Stimulated activated CD4-positive, alpha-beta T cell treated with anti-CD3 and anti-CD28 coated beads, Interleukin-2, amount 100 ng/mL, for 48 hours (primary cell): ENCODE data around the gene CFI.

Source experiments
- DNase-seq, 2 donors: peaks; one replicate each; pipeline ENCODE4 v3.0.0-alpha.2; 2020

CFI gene

DNA sequence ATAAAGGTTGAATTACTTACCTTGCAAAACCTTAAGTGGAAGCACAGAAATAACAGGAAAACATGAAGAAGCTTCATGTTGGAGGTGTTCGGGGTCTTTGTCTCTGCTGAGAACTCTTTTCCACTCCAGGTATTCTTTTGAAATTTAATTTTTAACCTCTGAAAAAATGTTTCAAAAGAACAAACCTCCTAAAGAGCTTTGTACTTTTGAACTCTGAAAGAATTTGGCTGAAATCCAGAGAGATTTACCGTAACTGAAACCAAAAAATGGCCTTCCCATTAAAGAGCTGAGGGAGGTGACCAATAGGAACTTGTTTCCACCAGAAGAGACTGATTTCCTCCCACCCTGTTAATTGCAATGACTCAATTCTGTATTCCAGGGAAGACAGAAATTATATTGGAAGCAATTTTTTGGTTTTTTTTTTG, at the start of gene CFI:
CFI (minus strand) TSS at position 105 of the 425 bp plus-strand sequence; CDS start at position 77, 28 bp downstream.
- DNase-seq, result no peak

DNA sequence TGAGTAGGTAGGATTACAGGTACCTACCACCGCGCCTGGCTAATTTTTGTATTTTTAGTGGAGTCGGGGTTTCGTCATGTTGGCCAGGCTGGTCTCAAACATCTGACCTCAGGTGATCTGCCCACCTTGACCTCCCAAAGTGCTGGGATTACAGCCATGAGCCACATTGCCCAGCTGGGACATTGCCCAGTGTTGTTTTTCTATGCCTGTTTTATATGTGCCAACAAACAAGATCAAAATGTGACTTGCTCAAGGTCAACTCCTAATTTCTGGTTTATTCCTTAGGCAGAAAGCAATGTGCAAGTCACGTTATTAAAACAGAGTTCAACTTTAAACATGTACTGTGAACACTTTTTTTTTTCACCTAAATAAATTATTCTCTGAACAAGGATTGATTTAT, 48.8 kb upstream of the CFI start:
- DNase-seq, result no peak

DNA sequence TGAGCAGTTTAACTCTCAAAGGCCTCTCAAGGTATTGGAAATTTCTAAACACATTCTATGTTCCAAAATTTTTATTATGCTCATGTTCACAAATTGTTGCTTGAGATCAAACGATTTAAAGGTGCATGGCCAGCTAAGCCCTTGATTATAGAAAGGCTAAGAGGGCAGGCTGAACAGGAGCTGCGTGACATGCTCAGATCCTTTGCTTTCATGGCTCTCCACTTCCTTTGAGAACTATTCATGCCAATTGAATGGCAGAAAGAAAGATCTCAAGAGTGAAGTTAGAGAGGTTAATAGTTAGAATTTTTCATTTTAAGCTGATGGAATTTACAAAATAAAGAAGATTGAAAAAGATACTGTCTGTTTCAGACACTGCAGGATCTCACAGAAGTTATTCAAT, 46.7 kb upstream of the CFI start:
- no peak for DNase-seq

DNA sequence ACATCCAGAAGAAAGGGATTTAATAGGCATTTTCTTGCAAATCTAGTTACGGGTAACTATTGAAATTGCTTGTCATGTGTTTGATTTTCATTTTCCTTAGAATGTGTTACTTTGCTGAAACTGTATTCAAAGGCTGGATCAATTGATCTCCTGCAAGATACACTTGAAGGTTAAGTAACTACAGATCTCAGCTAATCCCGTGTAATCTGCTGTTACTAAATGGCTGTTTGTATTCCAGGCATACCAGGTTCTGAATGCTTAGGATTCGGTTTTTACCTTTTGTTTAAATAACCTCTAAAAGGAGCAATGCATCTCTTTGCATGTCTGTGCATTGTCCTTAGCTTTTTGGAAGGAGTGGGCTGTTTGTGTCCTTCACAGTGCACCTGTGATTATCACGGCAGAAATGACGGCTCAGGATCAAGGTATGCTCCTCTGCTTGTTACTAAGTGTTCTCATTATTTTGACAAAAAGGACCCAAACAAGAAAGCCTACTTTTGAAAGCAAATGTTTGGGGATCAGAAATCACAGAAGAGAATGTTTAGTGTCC, 46.2 kb upstream of the CFI start, which contains the start of gene LRIT3:
LRIT3 (plus strand) TSS at position 212 of the 547 bp plus-strand sequence; CDS start at position 307, 95 bp downstream.
- DNase-seq, result no peak

DNA sequence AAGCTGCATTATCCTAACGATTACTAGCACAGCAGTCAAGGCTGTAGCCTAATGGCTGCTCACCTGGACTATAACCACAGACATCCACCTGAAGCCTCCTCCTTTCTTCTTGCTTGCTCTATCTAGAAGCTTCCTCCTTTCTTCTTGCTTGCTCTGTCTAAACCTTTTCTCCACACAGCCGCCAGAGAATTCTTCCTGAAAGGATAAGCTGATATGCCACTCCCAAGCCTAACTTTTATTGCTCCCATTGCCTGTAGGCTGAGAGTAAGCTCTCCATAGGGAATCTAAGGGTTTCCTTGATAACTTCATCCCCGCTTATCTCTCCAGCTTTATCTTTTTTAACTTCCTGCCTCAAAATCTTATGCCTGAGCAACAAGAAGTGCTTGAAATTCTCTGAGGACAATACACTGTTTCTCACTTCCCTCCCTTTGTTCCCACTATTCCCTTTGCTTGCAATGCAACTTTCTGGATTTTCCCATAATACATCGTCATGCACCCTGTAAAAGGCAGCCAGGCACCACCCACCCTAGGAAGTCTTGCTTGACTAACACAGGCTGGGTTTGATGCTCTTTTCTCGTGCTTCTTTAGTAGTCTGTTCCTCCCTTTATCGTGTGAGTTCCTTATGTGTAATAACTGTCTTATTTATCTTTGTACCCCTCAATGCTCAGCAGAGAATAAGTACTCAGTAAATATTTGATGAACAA, 44.7 kb upstream of the CFI start:
- no peak for DNase-seq

DNA sequence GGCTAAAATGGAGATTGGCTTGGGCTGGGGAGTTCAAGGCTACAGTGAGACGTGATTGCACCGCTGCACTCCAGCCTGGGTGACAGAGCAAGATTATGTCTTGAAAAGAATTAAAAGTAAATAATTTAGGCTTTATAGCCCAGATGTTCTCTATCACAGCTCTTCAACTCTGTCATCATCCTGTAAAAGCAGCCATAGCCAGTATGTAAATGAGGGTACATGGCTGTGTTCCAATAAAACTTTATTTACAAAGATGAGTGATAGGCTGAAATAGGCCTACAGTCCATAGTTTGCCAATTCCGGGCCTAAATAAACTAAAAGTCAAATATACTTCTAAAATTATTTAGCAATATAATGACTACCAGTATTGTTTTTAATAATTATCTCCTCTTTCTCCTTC, 35.2 kb upstream of the CFI start:
- DNase-seq, result no peak

DNA sequence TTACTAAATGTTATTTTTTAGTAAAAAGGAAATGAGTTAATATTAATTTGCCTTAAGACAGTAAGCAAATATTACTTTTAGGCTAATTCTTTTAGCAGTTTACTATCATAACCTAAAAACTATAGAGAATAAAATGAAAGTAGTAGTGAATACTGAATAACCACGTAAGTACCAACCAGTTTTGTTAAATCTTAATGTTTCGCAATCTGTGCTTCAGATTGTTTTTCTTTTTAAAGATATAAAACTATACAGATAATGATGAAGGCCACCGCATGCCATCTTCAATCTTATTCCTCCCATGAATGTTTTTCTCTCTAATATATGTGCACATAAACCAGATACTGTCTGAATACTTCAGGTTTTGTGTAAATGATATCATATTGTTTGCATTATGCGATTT, 32.0 kb upstream of the CFI start:
- DNase-seq, result no peak

DNA sequence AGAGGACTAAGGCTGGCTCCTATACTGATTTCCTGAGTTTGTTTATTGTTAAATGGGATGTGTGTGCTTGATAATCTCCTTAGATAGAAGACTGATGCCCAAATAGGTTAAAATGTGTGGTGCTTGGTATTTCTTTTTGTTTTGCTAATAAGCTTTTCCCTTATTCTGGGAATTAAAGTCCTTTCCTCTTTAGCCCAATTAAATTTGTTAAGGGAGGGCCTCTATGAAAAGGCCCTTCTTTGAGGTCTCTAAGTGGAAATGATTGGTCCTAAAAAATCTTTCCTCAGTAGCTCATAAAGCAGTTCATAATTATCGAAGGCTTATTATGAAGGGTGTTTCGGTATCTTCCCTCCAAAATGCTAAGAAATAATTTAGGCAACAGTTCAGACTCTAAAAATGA, 25.9 kb upstream of the CFI start, which contains the start of gene RRH:
RRH (plus strand) TSS at position 301 of the 400 bp plus-strand sequence; CDS start at position 357, 56 bp downstream.
- DNase-seq, result no peak

DNA sequence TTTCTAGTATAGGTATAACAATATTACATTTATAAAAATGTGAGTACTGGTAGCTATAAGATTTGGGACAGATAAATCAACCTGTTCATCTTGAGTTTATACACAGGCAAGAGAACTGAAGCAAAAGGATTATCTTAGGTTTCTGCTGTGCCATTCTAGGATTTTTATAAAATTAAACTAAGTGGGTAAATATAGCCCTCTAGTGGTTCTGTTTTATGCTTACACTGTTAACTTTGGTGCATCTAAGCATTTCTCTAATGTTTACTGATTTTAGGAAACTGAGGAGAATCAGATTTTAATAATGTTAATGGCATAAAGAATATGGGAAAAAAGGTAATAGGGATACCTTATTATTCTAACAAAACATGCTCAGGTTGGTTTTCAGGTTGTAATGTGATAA, 24.9 kb upstream of the CFI start:
- DNase-seq, result no peak

DNA sequence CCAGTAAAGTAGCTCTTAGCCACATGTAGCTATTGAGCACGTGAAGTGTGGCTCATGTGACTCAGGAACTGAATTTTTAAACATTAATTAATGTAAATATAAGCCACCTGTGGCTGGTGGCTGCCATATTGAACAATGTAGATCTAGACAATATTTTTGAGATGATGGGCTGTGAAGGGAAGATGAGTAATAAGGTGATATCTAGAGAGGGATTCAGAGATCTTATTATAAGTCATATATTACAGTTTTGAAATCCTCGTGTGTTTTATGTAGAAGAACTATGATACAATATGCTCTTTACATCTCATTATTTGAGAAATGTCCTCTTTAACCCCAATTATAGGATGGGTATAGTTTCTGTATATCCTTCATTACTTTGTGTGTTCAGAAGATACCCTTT, 19.4 kb upstream of the CFI start:
- DNase-seq, result no peak

DNA sequence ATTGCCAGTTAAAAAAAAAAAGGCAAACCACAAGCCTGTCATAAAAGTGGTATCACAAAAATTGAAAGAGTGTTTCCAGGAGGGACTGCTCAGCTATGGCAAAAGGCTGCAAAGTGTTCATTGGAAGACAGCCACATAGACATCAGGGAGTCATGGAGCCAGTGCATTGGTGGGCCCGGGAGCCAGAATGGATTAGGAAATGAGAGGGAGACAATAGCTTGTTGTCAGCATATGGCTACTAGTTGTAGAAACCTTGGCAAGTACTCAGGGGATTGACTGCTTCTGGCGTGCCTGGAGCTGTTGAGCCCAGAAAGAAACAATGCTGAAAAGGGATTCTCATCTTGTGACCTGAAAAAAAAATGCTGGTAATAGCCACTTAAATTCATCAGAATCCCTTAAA, 18.8 kb upstream of the CFI start:
- DNase-seq, result no peak

DNA sequence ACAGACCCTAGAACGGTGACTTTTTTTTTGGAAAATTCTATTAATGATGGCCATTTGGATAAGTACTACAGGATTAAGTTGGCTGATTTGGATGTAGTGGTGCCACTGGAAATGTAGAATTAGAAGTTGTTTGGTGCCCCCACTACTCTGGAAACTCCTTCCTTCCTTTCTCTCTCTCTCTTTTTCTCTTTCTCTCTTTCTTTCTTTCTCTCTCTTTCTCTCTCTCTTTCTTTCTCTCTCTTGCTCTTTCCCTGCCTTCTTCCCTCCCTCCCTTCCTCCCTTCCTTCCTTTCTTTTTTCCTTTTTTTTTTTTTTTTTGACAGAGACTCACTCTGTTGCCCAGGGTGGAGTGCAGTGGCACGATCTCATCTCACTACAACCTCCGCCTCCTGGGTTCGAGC, 16.5 kb upstream of the CFI start:
- DNase-seq, result no peak

DNA sequence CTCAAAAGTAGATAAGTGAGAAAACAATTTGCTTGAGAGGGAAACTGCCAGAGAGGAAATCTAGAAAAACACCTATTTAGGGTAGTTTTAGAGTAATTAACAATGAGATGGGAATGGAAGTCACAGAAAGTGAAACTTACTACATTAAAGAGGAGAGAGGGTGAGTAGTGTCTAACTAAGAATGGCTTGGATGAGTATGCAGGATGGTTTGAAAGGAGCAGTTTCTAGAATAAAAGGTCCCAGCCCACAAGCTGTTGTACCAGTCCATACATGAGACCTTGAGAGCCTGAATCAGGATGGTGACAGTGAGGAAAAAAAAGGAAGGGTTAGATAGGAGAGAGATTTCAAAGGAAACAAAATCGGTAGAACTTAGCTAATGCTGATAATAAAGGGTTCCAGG, 15.1 kb upstream of the CFI start:
- DNase-seq, result no peak

DNA sequence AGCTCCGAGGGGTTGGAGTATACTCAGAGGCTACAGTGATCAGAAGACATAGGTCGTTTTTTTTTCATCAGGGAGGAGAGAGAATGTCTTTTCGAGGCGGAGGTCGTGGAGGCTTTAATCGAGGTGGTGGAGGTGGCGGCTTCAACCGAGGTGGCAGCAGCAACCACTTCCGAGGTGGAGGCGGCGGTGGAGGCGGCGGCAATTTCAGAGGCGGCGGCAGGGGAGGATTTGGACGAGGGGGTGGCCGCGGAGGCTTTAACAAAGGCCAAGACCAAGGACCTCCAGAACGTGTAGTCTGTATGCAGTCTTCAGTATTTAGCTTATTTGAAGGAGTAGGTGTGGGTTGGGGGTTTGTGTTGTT, 14.3 kb upstream of the CFI start:
- DNase-seq, result peak; percentile 30 to 40

DNA sequence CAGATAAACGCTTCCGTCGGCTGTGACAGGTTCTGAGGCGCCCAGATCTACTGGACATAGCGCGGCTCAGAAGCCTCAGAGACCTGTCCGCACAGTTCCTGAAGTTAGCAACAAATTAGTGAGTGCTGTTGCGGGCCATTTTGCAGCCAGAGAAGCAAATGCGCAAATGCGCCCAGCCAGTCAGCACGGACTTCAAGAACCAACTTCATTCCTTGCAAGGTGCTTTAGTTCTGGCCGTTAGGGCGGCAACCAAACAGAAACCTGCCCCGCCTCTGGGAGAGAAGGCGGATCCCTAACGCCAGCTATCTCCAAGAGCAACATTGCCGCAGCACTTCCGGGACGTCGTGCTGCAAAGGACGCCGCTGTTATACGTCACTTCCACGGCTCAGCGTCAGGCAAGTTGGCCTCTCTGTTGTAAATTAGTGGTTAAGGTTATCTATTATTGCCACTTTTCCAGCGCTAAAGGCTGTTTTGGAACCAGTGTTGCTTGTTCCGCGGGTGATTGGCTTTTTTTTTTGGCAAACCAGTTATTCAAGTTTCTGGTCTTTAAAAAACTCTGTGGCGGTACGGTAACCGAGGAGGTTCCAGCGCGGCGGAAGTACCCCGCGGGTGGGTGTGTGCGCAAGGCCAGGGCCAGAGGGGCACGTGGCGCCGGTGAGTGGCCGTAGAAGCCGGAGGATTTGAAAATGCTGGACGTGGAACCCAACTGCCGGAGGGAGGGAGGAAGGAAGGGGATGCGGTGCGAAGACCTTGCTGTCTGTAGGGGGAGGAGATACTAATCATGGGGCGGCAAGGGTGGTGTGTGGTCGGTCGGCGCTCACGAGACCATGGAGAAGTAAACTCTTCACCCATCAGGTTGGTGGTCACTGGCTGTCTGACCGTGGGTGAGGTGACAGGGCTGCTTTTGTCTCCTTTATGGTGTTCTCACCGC, 13.6 kb upstream of the CFI start, which contains the start of gene GAR1:
GAR1 (plus strand) TSS at position 612 of the 931 bp plus-strand sequence. CDS start 403 bp downstream, outside the sequence.
- DNase-seq, result peak; percentile 76 to 79

DNA sequence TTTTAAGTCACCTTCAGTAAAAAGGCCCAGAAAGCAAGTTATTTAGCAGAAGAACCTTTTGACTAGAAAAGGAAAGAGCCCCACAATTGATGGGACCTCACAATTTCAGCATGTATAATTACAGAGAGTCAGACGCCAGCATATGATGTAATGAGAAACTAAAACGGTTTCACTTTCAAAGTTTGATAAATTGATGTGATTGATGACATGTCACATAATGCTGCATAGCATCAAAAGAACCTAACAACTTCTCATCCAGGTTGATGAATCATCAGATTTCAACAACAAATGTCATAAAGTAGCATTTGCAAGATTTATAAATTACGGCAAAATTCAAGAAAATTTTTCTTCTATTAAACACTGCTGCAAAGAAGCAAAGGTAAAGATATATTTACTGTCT, 9.9 kb upstream of the CFI start:
- DNase-seq, result no peak

DNA sequence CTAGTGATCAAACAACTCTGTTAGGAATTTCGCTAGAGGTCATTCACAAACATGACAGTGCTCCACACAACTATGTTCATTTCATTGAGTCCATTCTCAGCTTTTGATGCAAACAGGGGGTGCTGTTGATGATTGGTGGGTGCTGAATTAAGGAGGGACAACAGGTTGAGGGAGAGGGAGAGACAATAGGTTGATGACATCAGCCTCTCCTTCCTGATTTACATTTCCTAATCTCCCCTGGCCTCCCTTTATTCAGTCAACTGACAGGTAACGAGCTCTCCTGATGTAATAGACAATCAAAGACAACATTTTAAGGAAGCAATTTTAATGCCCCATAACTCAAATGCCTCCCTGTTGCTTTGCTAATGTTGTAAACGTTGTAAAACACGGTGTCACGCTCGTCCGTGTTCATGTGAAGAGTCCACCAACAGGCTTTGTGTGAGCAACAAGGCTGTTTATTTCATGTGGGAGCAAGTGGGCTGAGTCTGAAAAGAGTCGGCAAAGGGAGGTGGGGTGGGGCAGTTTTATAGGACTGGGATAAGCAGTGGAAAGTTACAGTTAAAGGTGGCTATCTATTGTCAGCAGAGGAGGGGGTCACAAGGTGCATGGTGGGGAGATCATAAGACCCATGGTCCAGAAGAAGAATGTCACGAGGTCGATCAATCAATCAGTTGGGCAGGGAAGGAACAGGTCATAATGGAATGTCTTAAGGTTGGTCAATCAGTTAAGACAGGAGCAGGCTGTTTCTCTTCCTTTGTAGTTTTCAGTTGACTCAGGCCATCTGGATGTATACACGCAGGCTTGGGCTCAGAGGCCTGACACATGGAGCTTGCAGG, 9.0 kb upstream of the CFI start:
- no peak for DNase-seq

DNA sequence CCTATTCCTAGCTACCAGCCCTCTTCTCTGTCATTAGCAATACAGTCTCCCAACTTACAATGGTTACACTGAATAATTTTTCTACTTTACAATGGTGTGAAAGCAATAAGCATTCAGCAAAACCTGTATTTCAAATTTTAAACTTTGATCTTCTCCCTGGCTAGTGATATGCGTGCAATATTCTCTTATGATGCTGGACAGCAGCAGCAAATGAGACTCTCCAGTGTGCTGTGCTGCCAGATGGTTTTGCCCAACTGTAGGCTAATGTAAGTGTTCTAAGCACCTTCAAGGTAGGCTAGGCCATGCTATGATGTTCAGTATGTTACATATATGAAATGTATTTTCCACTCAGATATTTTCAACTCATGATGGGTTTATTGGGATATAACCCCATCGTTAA, 7.9 kb upstream of the CFI start:
- no peak for DNase-seq

DNA sequence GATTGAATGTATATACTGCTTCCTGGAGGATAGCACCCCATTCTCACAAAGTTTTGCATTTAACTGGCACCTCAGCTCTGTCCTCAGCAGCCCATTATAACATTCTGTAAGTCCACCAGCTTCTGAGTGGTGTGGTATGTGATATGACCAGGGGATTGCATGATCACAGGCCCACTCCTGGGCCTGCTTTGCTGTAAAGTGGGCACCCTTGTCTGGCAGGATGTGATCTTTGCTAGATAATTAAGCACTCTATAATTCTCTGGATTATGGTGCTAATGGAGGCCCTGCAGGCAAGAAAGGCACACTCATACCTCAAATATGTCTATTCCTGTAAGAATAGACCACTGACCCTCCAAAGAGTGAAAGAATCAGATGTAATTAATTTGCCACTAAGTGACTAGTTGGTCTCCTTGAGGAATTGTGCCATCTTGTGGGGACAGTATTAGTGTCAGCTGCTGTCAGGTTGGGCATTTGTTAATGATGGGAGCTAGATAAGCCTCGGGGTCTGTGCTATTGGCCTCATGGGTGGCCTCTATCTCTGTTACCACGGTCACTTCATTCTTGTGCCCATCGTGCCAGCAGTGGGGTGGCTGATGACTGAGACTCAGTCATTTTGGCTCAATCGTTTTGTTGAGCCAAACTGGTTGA, 2.2 kb upstream of the CFI start:
- DNase-seq, result no peak

DNA sequence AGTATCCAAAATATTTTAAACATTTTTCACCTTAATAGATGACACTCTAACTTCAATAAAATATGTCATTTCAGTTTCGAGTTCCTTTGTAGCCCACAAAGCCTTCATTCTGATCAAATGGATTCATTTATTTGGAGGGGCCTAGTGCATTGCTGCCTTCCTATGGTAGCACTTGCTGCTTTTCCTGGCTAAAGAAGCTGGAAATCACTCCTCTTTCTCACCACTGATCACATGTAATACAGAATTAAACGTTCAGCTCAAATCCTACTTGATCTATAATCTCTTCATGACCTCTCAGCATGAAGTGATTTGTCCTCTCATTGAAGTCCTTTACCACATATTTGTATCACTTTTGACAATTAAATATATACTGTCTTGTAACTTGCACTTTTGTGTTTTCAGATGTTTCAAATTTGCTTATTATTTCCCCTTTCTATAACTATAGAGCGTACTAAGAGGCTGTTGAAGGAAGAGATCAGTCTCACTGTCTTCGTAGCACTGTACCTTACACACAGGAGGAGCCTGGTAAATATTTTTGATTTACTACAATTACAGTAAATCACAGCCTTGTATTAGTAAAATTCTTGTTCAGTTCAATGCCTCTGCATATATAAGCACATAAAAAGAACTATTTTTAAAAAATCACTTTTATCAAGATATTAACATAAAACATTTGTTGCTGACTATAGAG, 555 bp downstream of the CFI start:
- DNase-seq, result no peak

DNA sequence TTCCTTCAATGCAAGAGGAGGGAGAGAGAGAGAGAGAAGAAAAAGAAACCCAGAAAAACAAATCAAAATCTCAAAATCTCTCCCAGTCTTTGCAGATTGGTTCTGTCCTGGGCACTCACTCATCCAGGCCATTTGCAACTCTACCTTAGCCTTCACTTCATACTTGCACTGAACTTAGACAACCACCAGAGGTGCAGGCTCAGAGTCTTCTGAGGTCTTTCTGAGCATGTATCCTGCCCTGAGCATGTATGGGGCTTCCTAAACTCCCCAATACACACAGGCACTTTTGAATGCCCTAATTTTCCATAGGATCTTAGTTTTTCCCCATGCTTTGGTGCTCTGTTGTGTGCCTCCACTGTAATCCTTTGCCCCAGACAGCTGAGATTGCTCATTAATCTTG, 2.9 kb downstream of the CFI start:
- DNase-seq, result no peak

DNA sequence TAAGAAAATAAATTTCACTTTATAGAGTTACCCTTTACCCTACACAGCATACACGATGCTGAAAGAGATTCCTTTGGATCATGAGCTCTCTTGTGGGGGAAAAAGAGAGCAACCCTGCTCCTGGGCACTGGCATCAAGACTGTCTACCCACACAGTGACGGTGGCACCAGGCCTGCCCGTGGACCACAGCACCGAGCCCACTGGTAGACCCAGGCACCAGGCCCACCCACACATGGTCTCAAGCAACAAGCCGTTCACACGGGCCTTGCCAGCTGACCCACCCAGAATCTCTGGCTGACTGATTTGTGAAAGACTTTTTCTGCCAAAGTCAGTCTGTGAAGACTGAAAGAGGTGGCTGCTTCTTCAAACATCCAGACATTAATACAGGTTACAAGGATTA, 6.7 kb downstream of the CFI start:
- no peak for DNase-seq
